ENCODE measurements around the gene GALNS.

GRCh38 chr16:88900662-88901052 lies 43.9 kb upstream of the GALNS start:
- TF ChIP-seq CTCF (IDR thresholded peaks at IDR 0.05), result no peak
- TF ChIP-seq POLR2AphosphoS5 (IDR thresholded peaks at IDR 0.05), result no peak
- TF ChIP-seq POLR2A (IDR thresholded peaks at IDR 0.05), result no peak
